ENCODE data around the gene F2RL2. TPM values are rescaled to one million over a fixed set of nuclear protein-coding genes. Genes with fewer than 3 reads are reported as not detected.
A peak's percentile ranks its signal among the peaks of the same experiment; 100 is the strongest.

Gene F2RL2, protein sequence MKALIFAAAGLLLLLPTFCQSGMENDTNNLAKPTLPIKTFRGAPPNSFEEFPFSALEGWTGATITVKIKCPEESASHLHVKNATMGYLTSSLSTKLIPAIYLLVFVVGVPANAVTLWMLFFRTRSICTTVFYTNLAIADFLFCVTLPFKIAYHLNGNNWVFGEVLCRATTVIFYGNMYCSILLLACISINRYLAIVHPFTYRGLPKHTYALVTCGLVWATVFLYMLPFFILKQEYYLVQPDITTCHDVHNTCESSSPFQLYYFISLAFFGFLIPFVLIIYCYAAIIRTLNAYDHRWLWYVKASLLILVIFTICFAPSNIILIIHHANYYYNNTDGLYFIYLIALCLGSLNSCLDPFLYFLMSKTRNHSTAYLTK
- total RNA-seq = 9.8 TPM

DNA sequence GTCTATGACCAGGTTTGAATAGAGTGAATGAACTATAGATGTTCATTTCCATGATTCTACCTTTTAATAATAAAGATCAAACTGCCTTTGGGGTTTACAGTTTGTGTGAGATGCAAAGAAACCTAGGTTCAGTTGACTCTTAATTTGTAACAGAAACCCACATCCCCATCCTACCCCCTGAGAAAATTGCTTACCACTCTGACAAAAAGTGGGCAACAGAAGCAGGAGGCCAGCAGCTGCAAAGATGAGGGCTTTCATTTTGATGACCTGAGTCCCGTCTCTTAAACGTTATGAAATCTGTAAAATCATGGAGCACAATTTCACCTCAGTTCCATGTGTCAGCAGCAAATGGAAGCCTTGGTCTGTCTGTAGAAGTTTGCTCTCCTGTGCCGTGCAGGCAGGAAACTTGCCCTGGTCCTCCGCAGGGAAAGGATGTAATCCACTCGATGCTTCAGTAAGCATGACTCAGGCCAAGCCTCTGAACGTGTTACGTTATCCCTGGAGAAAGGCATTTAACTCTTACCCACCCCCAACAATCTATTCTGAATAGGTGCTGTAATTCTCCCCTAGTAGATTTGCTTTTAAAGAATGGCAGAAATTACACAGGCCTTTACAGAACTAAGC is at the start of gene F2RL2:
Gene F2RL2, minus strand, starts transcription at position 431 of the 624 bp plus-strand sequence. Its CDS starts 173 bp downstream, at position 258.
- peak; percentile 65 for DNase-seq

DNA sequence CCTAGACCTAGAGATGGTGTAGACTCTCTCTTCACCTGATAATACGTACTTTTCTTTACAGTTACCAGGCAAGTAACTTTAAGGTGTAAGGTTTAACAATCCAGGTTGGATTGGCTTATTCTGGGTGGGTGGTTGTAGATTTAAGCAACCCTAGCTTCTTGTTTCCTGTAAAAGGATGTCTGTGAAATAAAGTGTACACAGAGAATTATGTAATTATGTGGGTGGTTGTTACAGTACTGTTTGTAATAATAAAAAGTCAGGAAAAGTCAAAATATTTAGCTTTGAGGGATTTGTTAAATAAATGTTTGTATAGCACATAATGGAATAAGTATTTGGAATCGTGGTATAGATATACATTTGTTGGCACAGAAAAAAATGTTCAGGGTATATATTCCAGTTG is 49.0 kb upstream of the F2RL2 start:
- no peak for DNase-seq

DNA sequence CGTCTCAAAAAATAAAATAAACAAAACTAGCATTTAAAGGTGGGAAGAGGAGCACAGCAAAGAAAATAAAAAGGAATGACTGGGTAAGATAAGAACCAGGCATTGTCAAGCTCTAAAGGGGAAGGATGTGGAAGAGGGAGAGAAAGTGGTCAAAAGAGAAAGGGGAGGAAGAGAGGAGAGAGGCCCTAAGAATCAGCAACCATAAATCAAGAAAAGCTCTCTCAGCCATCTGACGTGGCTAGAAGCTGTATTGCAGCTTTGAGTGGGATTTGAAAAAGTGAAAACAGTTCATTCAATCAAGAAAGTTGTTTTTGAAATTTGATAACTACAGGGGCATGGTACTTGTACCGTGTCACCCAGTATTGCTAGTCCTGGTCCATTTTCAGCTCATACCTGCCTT is 47.3 kb upstream of the F2RL2 start:
- DNase-seq = no peak

DNA sequence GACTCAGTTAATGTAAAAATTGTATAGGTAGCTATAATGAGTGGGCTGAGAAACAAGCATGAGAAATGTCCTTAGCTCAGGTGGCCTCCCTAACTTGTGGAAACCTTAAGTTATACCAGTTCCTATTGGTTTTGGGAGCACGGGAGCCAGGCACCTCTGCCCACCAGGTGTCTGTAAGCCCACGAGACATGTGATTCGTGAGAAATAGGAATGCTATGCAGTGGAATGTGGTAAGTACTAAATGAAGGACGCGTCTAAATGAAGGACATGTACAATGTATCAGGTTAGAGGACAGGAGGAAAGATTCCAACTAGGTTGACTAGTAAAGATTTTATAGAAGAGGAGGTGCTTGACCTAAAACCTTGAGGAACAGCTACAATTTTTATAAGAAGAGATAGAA is 46.0 kb upstream of the F2RL2 start:
- no peak for DNase-seq

DNA sequence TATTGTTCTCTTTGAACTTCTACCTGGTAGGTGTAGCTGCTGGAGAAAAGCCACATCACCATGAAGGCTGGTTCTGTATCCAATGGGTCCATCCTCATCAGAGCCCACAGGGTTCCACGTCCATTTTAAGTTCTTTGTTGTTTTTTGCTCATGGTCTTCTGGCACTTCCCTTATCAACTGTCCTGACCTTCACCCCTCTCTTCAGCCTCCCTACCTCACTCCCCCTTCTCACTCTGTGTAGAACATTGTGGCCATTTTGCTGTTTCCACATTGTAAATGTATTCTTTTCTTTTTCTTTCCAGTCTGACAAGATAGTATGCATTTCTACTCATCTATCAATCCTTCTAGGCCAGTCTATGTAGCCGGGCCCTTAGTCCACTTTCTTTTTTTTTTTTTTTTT is 44.3 kb upstream of the F2RL2 start:
- no peak for DNase-seq

DNA sequence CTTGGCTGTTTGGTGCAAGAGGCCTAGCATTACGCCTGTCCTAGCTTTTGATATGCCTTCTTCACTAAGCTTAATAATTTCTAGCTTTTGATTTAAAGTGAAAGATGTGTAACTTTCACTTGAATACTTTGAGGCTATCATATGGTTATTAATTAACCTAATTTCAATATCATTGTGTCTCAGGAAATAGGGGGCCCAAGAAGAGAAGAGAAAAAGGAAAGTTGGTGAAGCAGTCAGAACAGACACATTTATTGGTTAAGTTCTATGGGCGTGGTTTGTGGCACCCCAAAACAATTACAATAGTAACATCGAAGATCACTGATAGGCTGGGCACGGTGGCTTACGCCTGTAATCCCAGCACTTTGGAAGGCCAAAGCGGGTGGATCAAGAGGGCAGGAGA is 40.9 kb upstream of the F2RL2 start:
- no peak for DNase-seq

DNA sequence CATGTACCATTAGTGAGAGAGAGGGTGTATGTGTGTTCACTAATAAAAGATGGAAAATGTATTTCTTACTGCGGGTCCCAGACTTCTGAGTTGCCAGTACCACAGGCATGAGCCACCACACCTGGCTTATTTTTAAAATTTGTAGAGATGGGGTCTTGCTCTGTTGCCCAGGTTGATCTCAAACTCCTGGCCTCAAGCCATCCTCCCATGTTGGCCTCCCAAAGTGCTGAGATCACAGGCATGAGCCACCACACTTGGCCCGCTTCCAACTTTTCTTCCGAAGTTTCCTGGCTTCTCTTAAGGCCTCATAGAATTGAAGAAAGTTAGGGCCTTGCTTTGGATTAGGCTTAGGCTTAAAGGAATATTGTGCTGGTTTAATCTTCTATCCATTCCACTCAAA is 40.4 kb upstream of the F2RL2 start:
- DNase-seq = no peak

DNA sequence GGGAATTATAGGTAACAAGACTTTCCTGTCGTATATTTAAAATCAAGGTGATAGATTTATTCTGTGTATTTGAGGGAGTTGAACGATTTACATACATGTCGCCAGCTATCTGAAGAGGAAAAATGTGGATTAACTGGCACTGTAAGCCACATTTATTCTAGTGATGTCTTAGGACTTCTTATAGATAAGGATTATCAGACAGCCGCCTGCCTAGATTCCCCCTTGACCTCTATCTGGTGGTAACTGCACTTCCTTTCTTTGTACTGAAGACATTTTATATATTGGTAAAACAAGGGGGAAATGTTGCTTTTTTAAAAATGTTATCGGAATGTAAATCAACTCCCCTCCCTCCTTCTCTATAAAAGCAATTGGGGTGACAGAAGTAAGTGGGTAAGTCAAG is 39.3 kb upstream of the F2RL2 start:
- no peak for DNase-seq

DNA sequence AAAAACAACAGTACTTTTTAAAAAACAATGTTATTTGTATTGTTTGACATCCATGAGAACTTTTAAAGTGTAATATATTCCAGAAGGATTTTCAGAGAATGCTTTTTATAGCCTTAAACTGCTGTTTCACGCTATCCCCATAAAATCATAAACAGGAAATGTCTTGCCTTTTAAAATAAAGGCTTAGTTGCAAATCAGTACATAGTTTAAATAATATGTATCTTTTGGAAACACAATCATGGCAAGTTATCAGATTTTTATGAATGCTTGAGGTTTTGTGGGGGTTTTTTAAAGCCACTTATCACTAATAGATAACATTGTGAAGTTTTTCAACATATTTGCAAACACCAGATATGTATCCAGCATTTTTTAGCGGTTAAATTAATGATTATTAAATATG is 37.2 kb upstream of the F2RL2 start:
- DNase-seq = no peak

DNA sequence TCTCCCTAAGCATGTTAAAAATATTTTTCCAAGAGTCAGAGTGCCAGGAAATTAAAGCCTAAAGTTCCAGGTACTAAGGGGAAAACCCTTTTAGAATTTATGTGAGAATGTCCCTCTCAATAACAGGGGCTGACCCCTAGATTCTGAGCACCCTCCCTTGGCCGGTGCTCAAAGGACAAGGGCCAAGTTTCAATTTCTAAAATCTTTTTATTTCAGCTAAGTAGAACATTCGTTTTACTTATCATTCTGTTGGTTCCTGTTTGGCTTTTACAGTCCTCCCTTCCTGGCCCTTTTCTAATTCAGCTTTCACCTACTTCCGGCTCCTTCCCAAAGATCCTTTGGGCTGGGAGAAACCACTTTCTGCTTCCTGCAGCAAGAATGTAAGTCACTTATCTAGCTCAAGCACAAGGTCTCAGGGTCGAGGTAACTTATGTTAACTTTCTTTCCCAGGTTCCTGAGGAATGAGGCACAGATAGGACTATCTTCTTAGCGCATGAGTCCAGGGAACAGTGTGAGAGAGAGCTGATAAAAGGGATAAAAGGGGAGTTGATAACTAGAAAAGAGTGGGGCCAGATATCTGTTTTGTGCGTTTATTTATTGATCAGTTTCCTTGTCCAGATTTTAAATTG is 34.6 kb upstream of the F2RL2 start:
- no peak for DNase-seq

DNA sequence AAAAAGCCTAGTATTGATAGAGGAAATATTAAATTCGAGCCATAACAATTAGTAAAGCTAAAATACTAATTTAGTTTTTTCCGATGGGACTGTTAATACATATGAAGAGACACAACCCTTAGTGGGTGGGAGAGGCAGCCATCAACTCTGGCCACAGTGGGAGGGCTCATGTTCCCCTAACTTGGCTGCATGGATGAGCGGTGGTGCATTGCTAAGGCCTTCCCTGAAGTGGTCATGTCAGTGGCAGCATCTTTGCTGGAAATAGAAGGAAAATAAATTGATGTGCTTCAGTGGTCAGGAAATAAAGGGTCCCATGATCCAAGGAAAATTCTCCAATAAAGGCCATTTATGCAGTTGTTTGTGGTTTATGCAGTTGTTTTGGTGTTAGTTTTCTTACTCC is 33.9 kb upstream of the F2RL2 start:
- DNase-seq = no peak

DNA sequence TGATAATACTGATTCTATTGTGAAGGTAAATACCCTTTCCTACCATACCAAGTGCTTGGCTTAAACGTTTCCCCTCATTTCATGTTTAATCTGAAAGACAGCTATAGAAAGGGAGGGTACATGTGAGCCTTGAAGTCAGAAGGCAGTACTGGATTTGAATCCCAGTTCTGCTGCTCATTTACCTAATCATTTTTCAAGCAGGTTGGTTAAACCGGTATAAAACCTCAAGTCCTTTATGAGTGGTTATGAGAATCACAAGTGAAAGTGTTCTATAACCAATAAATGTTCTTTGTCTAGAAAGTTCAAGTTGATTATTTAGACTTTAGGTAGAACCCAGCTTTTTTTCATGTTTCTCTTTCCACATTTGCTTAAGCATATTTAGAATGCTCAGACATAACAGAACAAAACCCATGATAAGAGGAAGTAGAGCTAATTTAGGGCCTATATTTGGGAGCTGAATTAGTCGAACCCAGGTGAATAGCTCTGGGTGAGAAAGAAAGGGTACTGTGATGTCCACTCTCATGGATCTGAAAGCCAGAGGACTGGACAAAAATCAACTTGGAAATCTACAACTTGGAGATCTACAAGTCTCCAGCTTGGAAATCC is 29.7 kb upstream of the F2RL2 start:
- no peak for DNase-seq

DNA sequence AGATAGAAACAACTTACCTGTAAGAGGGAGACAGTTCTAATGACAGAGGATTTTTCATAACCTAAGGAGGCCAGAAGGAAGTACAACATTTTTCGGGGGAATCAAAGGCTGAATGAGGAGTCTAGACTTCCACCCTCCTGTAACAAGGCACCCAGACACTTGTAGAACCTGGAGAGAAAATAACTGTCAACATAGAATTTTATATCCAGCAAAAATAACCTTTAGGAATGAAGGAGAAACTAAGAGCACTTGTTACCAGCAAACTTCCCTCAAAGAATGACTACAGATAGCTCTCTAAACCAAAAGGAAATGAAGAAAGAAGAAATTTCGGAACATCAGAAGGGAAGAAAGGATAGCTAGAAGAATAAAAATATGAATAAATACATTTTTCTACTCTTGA is 25.9 kb upstream of the F2RL2 start:
- DNase-seq = no peak

DNA sequence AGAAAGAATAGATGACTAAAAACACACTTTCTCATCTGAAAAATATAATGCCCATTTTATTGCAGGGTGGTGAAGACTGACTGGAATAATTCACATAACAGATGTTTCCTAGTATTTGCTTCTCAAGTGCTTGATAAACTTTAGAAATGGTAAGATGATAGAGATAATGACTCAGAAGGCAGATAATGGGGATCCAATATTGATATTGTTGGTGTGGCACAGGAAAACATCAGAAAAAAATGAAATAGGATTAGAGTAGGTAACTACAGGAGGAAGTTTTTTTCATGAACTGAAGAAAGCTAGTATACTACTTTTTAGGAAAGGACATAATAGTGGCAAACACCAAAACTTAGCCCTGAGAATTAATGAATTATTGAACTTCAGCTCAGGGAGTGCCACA is 20.2 kb upstream of the F2RL2 start:
- DNase-seq = no peak

DNA sequence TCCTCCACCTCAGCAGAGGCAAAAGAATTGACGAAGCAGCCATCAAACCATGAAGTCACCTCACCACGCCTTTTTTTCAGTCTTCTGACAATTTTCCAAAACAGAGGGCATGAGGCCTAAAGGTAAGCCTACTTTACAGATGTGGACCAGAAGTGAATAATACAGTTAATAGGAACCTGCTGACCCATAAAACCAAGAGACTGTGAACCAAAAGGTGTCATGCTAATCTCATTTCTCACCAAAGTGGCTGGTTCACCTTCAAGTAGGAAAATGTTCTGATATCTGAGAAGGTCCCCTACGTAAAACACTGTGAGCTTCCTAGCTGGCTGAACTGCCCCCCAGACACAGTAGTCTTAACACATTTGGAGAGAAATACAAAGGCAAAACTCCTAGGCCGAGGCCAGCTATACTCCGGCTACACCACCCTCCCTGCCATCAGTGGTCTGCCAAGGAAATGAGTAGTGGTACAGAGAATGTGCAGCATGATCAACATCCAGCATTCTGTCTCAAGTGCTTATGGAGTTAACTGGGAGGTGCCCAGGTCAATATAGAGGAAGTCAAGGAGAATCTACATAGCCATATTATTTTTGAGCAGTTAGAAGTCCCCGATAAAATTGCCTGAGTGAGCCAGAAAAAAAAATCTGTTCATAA is 19.3 kb upstream of the F2RL2 start:
- no peak for DNase-seq

DNA sequence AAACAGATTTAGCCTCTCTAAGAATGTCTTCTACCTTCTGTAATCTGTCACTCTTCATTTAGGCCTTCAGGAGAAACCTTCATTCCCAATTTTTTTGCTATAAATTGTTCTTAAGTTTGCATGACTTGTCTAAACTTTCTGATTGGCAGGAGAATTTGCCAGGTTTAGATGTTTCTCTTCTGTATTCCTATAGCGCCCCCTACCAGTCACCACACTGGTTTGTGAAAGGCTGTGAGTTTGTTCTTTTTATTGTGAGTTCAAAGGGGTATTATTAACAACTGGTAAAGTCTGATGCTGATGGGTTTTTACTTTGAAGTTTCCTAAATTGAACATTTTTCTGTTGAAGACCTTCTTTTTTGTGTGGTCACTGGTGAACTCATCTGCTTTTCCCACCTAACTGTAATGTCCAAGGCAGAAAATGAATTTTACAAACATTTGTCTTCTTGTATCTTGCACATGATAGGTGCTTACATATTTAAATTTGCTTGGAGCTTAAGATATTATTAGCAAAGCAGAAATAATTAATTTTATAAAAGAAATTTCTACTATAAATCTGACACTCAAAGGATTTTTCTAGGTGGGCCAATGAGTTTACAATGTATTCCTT is 18.4 kb upstream of the F2RL2 start:
- peak; percentile 81 for DNase-seq

DNA sequence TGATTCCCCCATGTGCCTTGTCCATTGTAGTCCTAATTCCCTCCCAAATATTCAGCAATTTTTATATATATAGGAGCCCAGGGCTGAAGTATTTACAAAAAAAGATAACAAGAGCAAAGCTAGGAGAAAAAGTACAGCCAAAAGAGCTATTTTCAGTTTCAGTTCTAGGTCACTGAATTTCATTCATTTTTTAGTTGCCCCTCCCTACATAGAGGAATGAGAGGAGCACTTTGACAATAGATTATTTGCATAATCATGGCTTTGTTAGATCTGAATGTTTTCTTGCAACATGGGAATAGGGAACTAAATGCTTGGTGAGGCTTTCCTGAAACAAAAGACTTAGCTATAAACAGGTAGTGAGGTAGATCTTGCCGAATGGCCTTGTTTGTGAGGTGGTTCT is 15.3 kb upstream of the F2RL2 start:
- DNase-seq = no peak

DNA sequence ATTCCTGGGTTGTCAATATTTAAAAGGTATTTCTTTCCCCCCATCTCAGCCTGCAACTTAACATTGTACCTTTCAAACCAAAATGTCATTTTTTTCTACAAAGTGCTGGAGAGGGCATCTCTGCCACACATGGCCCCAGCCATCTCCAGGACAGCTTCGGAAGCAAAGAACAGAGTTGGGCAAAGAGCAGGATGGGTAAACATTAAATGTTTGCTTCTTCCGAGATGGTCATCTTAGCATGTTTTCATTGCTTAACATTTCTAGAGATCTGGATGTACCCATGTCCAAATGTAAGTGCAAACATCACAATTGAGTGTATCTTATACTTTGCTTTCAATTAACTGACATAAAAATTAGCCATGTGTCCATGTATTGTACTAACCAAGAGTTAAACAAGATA is 14.3 kb upstream of the F2RL2 start:
- DNase-seq = no peak

DNA sequence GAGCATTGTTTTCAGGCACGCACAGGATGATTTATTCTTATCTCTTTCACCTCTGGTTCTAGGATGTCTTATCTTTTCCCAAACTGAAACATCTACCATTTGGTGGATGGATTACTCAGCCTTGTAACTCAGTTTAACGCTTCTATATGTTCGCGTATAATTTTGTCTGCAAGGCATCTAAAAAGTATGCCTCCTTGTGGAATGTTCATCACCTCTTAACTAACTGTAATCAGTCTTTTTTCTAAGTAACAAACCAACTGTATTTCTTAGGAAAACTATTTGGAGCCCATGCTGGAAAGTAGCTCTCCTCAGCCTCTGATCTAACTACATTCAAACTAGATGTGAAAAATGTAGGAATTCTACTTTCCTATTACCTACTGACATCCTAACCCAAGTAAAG is 11.5 kb upstream of the F2RL2 start:
- DNase-seq = no peak

DNA sequence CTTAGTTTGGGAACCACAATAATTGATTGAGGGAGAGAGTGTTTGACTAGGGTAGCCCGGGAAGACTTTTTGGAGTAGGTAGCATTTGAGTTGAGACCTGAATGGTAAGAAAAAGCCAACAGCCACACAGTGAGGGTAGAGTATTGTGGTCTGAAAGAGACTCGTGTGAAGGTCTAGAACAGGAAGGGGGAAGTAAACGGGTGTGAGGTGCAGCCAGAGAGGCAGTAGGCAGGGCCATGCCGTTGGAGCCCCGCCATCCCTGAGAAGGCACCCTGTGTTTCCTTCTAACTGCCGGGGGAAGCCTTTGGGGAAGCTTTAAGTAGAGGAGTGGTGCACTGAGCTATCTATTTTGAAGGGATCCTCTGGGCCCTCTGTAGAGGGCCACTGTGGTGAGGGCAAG is 3.5 kb upstream of the F2RL2 start:
- no peak for DNase-seq

DNA sequence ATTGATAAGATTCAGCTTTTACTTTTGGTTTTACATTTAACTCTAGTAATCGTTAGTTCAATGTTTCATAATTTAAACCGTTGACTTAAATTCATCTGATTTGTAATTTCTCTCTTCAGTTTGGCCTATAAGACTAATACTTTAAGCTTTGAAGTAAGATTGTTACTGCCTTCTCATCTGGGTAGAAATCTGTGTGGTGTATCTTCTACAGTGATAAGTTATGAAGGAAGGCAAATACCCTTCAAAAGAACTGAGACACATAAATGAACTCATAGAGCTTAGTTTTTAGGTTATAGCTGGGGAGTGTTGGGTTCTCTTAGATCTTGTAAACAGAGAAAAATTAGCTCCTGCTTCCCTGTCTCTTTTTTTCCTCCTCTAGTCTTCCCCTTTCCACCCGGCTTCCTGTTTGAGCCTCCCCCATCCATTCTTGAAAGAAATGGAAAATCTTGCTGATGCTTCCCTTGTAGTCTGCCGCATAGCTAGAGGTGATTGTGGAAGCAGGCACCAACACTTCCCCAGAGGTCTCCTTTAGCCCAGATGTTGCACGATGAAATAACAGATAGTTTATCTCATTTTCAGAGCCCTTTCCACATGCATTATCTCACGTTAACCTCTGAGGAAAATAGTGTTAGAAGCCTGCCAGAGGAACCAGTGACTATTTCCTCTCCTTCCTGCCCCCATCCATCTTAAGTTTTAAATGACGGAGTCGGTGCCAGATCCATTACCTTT is 2.0 kb upstream of the F2RL2 start:
- no peak for DNase-seq

DNA sequence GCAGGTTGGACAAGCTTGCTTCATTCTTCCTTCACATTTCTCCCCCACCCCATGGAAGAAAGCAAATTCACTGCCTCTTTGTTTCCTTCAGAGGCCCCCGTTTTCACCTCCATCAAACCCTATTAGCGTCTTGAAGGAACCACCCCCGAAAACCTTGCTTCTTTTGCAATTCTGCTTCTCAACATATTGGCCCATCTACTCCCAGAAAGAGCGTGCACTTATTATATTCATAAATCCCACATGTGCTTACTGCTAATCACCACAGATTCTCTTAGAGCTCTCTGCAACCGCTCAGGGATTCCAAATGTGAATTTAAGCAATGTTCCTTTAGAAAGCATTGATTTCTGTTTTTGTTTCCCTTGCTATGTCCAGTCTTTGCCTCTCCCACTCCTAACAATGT is 1.1 kb downstream of the F2RL2 start:
- DNase-seq = no peak

All from tongue (tissue), 2 donors.